ENCODE data around the gene CAPZA2.
"Not testable (repeated sequence)": the region's sequence is repeated elsewhere in the genome, so short reads cannot be mapped to it uniquely, and the experiment has no call there.

Gene CAPZA2

DNA sequence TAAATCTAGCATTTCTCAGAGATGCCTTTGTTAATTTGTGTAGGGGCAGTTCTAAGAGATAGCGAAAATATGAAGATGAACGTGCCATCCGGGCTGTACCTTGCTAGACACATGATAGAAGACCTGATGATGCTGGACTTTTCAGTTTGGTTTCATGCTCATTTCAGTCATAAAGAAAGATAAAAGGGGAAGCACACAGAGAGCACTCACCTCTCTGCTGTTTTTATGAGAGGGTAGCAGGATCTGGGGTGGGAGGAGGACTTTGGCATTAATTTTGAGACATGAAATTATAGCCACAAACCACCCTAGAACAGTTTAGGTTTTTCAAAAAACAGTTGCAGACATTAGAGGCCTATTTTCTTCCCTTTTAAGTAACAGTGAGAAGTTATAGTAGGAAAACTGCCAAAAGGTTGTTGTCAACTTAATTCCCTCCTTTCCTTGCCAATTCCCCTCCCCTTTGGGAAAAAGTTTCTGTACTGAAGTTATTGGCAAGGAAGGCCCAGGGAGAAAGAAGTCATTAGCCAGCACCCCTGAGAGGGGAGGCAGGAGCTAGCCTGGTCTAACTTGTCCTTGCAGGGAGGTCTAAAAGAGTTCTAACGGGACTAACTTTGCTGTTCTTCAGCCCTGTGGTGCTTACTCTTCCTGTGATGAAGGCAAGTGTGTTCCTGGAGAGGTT, 93.6 kb downstream of the CAPZA2 start:
- DNase-seq, result no peak

DNA sequence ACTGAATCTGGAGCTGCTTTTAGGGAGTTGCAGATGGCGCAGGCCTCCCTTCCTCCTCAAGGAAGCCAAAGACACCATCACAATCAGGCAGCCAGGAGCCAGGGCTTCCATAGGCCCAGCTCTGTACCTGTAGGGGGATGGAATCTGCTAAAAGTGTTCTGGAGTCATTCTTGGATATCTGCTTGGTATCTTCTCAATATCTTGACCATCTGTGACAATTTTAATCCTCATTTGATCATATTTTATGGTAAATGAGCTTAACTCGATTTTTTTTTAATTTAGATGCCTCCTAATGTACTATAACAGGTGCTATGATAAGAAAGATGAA, 94.1 kb downstream of the CAPZA2 start:
- DNase-seq, result no peak

- DNase-seq, result no peak
Measured at GRCh38 chr7:116957874-116958273, 95.5 kb downstream of the CAPZA2 start.

- DNase-seq, result not testable (repeated sequence)
Measured at GRCh38 chr7:116961966-116962673, 99.7 kb downstream of the CAPZA2 start.

DNA sequence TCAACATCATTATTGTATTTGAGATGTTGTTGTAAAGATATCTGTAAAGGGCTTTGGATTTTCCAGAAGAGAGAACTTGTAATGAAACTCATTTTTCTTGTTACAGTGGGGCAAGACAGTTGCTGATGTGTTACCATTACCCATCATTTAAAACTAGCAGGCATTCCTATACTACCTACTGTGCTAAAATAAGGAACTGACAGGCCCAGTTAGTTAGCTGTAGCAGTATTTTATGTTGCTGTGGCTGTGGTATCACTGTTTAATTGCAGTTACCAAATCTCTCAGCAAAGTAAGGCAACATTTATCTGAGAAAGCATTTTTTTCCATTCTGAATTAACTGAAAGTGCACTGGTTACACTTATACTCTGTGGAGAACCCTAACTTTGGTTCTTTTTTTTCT, 100.8 kb downstream of the CAPZA2 start:
- DNase-seq, result no peak

DNA sequence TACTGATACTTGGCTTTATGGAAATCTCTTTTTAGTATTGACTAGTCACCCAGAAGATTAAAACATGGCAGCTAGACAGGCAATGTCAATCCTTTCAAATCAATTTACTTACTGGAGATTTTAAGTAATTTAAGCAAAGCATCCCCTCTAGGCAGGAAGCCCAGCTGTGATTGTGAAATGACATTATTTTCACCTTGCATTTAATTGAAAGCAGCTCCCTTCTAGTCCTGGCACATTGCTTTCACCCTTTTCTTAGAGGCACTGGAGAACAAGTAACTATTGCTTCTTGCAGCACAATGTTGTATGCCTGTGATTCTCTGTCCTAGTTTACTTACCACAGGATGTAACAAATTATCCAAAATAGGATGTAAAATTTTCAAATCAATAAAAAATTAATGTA, 104.2 kb downstream of the CAPZA2 start:
- no peak for DNase-seq

- DNase-seq, result no peak
Measured at GRCh38 chr7:116967254-116967922, 105.0 kb downstream of the CAPZA2 start.

DNA sequence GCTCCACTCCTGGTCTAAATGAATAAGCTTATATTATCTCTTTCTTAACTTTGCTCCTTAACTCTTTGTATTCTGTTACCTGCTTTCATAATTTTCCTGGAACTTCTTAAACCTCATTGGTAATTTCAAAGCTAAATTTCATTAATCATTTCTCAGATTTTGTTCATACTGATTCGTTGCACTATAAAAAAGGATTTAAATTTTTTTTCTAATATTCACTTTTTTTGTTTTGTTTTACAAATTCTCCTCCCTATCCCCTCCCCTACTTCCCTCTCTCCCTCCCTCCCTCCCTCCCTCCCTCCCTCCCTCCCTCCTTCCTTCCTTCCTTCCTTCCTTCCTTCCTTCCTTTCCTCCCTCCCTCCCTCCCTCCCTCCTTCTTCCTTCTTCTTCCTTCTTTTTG, 105.6 kb downstream of the CAPZA2 start:
- DNase-seq, result no peak

- DNase-seq, result no peak
Measured at GRCh38 chr7:116968631-116969030, 106.2 kb downstream of the CAPZA2 start.

DNA sequence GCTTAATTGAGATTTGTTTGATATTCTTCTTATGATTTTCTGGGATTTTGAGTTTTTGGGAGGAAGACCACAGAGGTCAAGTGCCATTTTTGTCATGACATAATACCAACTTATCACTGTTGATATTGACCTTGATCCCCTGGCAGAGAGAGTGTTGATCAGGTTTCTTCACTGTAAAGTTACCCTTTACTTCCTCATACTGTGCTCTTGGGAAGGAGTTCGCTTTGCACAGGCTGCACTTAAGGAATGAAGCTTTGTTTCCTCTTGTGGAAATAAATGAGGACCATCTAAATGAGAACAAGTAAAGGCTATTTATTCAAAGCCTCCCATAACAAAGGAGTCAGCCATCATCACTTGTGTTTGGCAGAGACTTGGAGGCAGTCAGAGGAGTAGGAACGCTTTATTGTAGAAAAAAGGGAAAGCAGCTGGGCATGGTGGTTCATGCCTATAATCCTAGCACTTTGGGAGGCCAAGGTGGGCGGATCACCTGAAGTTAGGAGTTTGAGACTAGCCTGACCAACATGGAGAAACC, 107.0 kb downstream of the CAPZA2 start:
- no peak for DNase-seq

- DNase-seq, result no peak
Measured at GRCh38 chr7:116970238-116970910, 108.0 kb downstream of the CAPZA2 start.

GRCh38 chr7:116971153-116971552, 108.8 kb downstream of the CAPZA2 start:
- not testable (repeated sequence) for DNase-seq

Data from activated naive CD4-positive, alpha-beta T cell treated with anti-CD3 and anti-CD28 coated beads, Interleukin-2, amount 50 U/mL, for 16 hours (primary cell).